C4-2B (cell line): ENCODE results near the gene SMIM29.

ENCODE experiments used
- ZFX ChIP-seq: fragments of 450-650 bp; IDR thresholded peaks from 2 replicates; pipeline ENCODE4 v1.6.1; 2017
- TF ChIP-seq, protein P1 (sequence below): fragments of 450-650 bp; conservative IDR thresholded peaks from 2 replicates; pipeline ENCODE4 v1.5.1; 2017; ENCODE audit warnings: mild to moderate bottlenecking

DNA sequence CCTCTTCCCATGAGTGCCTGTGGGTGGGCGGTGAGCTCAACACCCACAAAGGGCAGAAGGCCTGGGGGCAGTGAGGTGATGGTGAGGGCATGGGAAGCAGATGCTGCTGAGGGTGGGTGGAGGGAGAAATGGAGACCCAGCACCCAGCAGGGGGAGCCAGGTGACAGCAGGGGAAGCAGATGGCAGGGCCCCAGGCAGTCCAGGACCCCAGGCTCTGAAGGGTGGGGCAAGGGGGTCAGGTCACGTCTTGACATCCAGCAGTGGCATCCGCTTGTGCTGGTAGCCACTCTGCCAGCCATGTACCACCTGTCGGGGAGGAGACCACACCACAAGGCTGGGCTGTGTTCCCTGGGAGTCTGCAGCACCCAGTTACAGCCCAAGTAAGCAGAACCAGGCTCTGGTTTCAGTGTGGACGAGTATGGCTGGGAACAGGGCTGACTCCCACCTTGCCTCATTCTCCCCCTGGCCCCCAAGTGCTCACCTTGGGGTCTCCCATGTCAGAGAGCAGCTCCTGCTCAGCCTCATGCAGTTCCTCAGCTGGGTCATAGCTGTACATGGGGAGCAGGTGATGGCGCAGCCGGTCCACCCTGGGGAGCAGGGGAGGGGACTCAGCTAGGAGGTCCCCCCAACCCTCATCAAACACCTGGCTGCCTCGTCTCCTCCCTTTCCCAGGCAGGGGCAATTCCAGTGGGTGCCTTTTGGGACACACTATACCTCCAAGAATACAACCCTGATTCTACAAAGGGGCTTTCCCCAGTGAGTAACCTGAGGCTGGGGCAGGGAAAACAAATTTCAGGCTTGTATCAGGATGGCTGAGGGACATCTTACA lies 2.0 kb downstream of the SMIM29 start:
- TF ChIP-seq, protein P1, sequence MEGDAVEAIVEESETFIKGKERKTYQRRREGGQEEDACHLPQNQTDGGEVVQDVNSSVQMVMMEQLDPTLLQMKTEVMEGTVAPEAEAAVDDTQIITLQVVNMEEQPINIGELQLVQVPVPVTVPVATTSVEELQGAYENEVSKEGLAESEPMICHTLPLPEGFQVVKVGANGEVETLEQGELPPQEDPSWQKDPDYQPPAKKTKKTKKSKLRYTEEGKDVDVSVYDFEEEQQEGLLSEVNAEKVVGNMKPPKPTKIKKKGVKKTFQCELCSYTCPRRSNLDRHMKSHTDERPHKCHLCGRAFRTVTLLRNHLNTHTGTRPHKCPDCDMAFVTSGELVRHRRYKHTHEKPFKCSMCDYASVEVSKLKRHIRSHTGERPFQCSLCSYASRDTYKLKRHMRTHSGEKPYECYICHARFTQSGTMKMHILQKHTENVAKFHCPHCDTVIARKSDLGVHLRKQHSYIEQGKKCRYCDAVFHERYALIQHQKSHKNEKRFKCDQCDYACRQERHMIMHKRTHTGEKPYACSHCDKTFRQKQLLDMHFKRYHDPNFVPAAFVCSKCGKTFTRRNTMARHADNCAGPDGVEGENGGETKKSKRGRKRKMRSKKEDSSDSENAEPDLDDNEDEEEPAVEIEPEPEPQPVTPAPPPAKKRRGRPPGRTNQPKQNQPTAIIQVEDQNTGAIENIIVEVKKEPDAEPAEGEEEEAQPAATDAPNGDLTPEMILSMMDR = peak; percentile 70
- TF ChIP-seq ZFX = no peak
